ENCODE data around the gene NDUFA8. TPM values are rescaled to one million over a fixed set of nuclear protein-coding genes. Genes with fewer than 3 reads are reported as not detected.
A peak's percentile ranks its signal among the peaks of the same experiment; 100 is the strongest.

The NDUFA8 gene
- 27.6 TPM for total RNA-seq

DNA sequence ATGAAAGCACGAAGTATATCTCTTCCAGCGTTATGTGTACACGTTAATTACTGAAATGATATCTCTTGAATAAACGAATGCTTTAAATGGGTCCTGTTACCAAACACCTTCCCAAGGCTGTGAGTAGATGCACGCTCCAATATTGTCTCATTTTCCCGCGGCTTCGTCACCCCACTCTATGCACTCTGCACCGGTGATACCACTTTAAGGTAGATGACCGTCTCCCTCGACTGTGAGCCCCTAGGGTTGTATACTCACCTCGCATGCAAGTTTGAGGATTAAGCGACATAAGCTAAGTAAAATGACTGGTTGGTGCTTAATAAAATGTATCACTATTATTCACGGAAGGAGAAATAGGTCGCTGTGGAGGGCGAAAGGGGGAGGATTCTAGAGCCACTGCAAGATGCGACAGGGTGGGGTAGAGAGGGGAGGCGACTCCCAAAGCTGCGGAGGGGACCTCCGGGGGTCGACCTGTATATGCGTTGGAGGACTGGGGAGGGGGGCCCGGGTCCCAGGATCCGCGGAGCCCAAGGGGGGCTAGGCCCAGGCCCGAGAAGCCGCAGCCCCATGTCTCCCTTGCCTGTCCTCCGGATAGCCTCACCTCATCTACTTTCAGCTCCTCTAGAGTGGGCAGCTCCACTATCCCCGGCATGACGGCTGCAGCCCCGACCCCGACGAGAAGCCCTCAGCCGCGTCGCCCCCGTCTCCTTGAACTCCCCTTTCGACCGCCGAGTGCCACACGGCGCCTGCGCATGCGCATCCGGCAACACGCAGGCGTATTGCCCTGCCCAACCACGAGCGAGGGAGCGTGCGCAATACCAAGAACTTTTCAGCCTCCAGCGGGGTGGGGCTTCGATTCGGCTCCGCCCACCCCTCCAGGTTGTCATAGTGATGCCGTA lies at the start of gene NDUFA8, which contains the start of gene MORN5:
Gene NDUFA8 (minus strand): TSS at position 754 of the 899 bp plus-strand sequence. CDS start 102 bp downstream, at position 652.
Gene MORN5 (plus strand): TSS at position 883 of the 899 bp plus-strand sequence. CDS start 65 bp downstream, outside the sequence.
- peak; percentile 99 for ATAC-seq
- peak; percentile 97 for DNase-seq (ENCODE audit: low spot score)

DNA sequence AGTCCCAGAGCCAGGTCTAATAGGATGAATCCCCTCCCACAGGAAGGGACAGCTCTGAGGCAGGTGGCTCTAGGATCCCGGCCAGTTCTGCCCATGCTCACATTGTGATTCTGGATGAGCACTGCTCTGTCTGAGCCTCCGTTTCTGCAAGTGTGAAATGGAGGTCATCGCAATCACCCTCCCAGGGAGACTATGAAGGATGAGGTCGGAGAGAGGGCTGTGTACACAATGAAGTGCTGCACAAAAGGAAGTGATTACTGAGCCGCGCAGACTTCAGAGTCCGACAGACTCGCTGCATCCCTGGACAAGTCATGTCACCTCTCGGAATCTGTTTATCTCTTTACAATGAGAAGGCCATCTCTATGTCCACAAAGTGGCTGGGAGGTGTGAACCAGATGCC lies 47.5 kb upstream of the NDUFA8 start:
- DNase-seq (ENCODE audit: low spot score), result no peak
- ATAC-seq, result no peak

DNA sequence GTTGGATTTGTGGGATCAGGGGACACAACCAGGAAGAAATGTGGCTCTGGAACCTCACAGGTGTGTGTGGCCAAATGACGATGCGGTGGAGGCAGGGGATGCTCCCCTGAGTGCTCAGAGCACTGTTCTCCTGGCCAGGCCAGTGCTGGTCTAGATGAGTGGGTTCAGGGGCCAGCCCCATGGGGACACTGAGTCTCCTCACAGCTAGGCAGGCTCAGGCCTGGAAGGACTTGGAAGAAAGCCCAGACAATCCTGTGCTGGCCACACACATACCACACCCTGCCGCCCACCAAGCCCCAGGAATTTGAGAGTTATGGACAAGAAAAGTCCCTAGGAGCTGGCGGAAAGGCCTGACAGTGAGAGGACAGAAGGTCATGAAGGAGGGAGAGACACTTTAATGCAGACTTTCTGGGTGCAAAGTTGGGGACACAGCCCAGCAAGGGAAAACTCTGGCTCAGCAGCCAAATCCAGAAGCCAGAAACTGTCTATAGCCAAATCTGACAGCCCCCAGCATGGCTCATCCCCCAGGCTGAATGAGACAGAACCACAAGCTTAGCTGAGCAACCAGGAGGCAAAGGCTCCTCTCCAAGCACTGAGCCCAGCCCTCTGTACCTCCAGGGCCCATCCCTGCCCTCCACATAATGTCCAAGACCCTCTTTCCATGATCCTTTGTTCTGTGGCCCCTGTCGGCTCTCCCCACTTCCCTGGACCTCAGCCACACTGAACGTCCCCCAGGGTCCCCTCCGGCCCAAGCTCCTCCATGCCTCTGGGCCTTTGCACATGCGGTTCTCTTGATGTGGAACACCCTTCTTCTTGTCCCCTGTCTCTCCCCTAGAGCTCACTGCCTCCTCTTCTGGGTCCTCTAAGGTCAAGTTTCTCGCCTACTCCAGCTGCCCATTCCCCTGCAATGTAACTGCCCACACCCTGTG lies 46.8 kb upstream of the NDUFA8 start:
- no peak for DNase-seq (ENCODE audit: low spot score)
- ATAC-seq, result no peak

DNA sequence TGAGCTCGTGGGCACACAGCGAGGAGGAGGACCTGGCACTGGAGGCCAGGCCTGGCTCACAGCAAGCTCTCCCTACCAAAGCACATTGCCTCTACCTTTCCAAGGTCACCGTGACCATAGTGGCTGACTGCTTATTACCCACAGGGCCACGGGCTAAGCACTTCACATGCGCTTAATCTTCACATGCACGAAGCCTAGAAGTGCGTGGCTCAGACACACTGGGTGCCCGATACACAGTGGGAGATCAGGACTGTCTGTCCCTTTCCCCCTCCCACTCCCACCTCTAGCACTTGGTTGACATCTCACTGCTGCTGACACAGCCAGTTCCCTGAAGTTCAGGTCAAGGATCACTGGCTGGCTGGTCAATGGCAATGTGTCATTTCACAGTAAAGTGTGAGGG lies 45.6 kb upstream of the NDUFA8 start:
- DNase-seq (ENCODE audit: low spot score) (no peak), ATAC-seq (no peak)

DNA sequence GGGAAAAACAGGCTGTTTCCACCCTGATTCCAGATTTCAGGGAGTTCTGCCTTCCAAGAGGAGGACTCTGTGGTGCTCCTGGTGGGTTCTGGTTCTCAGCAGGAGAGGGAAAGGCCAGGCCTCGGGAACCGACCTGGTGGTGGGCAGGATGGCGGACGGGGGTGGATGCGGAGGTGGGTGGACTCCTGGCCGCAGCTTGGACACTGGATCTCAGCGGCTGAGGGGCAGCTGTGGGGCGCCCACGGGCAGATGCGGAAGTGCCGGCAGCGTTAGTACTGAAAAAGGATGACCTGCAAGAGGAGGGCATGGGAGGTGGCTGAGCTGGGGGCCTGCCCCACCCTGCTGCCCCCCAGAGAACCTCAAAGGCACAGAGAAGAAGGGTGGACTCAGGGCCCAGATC lies 44.9 kb upstream of the NDUFA8 start:
- ATAC-seq, result no peak
- DNase-seq (ENCODE audit: low spot score), result no peak

DNA sequence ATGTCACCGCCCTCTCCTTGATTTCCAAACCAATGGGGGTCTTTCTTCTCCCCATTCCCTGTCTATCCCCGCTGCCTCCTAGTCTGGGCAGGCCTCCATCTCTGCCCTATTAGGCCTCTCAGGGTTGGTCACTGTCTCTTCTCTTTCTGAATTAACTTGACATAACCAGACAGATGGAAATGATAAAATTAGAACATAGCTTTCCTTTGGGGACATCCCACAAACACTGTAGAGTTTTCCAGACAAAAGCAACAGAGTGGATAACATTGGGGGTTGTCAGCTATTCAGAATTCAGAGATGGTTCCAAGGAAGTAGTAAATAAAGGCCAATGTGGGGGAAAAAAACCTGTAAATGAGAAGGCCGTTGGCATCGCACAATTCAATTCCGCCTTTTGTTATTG lies 44.5 kb upstream of the NDUFA8 start:
- DNase-seq (ENCODE audit: low spot score) (no peak), ATAC-seq (no peak)

DNA sequence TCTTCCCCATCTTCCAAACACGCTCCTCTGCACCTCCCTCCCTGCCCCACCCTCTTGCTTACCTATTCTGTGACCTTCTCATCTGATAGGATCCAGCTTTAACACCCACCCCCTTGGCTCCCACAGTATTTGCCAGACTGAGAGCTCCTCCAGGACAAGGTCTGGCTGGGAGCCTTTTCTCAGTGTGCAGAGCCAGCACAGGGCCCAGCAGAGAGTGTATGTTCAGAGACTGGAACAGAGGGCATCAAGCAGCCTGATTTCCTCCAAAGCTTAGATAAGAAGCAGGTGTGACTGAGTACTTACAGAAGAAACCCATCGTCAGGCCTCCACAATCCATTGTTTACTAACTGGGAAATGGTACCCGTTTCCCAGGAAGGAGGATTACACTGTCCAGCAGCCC lies 42.5 kb upstream of the NDUFA8 start:
- ATAC-seq, result no peak
- no peak for DNase-seq (ENCODE audit: low spot score)

DNA sequence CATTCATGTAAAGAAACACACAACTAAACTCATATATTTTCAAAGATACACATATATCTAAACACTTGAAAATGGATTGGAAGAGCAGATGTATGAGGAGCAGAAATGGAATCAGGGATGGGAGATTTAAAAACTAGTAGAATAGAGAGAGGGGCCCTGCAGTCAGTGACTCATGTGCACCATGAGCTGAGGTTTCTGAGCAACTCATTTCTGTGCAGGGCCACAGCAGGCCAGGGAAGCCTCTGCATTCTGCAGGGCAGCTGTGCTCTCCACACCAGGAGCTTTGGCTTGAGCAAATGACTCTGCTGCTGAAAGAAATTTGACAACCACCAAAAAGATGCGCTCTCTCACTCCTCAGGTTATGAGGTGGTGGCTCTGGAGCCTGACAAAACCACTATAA lies 42.1 kb upstream of the NDUFA8 start:
- DNase-seq (ENCODE audit: low spot score) (no peak), ATAC-seq (no peak)

DNA sequence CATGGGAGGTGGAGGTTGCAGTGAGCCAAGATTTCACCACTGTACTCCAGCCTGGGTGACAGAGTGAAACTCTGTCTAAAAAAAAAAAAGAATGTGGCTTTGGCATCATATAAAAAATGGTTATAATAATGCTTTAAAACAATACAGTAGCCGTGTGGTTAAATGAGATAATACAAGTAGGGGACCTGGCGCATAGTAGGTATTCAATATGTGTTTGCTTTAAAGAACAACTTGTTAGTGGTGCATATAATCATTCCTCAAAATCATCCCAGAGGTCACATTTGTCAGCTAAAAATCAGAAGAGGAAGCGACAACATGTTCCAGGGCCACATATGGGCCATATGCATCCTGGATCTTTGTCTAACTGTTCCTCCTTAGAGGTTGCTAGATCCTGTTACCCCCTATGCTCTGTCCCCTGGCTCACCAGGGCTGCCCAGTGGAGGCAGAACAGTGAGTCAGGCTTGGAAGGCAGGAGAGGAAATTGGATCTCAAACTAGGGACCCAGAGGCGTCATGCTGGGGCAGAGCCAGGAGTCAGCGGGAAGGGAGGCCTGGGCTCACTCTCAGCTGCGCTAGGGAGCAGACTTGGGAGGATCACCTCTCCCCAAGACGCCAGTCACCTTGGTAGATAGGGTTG lies 41.5 kb upstream of the NDUFA8 start:
- no peak for DNase-seq (ENCODE audit: low spot score)
- ATAC-seq, result no peak

DNA sequence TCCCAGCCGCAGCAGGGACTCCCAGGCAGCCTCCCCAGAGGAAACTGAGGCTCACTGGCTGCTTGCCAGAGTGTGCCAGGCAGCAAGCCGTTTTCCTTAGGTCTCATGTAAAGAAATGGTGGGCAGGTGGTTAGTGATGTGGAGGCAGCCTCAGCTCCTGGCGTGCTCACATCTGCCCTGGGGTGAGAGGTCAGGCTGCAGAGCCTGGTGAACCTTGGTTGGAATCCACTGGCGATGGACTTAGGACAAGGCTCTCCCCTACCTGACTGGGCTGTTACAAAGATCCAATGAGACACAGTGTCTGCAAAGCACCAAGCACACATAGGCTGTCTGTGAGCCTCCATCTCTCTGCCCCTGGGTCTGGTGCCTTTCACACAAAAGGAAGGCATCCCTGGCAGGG lies 38.3 kb upstream of the NDUFA8 start:
- peak; percentile 48 for ATAC-seq

DNA sequence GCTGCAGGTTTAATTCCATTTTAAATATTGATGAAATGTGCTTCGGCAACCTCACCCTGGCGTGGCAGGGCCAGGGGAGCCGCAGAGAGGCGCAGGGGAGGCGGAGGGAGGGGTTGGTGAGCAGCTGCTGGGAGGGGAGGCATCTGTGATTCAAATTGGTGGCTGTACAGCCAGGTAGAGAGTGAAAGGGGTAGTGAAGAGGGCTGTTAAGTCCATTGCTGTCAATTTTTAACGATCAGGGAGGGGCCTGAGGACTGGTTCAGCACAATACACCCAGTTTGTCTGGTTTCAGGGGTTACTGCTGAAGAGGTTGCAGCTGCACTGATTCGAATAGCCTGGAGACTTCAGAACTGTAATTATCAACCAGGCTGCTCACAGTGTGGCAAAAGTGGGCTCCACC lies 37.8 kb upstream of the NDUFA8 start:
- DNase-seq (ENCODE audit: low spot score), result no peak
- no peak for ATAC-seq

More for the DNA sequence above, 38.3 kb upstream of the NDUFA8 start:
- no peak for DNase-seq (ENCODE audit: low spot score)

DNA sequence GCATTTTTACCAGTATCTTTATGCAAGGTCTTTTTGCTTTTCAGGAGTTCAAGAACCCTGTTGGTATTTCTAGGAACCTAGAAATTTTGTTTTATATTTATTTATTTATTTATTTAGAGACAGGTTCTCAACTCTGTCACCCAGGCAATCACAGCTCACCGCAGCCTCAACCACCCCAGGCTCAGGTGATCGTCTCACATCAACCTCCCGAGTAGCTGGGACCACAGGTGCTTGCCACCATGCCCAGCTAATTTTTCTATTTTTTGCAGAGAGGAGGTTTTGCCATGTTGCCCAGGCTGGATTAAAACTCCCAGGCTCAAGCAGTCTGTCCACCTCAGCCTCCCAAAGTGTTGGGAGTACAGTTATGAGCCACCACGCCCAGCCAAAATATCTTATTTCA lies 36.3 kb upstream of the NDUFA8 start:
- no peak for DNase-seq (ENCODE audit: low spot score)
- ATAC-seq, result no peak

DNA sequence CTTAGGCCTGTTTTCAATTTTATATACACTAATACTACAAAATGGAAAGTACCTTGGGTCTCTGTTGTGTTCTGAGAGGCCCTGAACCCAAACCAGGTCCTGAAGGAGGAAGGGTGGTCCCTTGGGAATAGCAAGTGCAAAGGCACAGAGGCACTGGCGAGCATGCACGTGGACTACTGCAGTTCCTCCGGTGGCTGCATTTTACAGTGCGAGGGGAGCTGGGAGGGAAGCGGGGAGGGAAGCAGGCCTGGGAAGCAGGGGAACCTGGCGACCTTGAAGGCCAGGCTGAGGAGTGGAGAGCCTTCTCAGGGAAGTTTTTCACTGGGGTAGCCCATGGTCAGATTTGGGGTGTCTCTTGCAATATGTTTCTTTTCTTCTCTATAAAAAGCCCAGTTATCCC lies 34.1 kb upstream of the NDUFA8 start:
- no peak for ATAC-seq

DNA sequence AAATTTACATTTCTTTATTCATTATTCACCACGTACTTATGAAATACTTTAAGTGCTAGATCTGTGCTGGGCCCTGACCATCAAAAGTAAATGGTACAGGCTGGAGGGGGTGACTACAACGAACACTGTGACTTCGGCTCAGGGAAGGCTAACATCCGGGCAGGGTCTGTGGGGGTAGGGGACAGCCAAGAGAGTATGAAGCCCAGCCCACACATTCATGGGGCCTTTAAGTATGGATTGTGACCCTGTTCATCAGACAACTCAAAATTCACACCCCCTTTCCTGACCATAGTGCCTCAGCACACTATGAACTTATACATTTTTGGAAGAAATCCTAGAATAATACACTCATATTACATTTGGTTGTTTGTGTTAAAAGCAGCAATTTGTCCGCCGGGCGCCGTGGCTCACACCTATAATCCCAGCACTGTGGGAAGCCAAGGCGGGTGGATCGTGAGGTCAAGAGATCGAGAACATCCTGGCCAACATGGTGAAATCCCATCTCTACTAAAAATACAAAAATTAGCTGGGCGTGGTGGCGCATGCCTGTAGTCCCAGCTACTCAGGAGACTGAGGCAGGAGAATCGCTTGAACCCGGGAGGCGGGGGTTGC lies 33.4 kb upstream of the NDUFA8 start:
- DNase-seq (ENCODE audit: low spot score) (no peak), ATAC-seq (no peak)

More for the DNA sequence above, 34.1 kb upstream of the NDUFA8 start:
- DNase-seq (ENCODE audit: low spot score), result no peak

DNA sequence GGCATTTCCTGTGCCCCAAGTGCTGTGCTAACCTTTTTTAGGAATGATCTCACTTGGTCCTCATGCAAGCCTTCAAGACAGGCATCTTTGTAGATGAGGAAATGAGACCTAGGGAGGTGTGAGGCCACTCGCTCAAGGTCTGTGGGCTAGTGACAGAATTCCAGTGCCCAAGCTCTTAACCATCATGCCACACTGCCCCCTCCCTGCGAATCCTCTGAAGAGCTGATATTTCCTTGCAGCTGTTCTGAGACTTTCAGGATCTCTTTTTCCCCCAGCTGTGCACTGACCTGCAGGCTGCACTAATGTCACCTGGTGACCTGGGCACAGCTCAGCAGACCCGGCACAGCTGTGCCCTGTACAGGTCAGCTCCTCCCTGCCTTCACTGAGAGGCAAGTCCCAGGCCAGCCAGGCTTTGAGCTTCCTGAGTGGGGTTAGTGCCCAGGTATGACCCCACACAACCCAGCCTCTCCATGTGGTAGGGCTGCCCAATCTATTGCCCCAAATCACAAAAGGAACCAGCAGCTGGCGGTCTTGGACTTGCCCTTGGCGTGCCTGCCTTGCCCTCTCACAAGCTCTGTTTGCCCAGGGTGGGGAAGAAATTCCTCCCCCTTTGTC lies 32.8 kb upstream of the NDUFA8 start:
- ATAC-seq (no peak), DNase-seq (ENCODE audit: low spot score) (no peak)

DNA sequence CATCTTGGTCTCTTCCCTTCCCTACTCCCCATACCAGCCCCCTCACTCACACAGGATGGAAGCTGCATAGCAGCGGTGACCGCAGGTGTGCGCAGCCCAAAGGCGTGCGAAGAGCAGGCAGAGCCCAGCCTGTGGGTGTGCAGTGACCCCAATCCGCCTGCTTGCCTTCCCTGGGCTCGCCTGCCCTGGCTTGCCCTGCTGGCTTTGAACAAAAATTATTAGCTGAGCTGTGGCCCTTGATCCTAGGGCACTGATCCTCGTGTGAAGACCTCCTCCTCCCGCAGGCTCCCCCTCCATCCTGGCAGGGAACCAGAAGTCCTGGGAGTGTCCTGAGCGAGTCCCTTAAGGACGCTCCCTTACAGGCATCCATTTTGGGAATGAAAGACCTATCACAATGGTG lies 32.0 kb upstream of the NDUFA8 start:
- no peak for ATAC-seq
- DNase-seq (ENCODE audit: low spot score), result no peak

DNA sequence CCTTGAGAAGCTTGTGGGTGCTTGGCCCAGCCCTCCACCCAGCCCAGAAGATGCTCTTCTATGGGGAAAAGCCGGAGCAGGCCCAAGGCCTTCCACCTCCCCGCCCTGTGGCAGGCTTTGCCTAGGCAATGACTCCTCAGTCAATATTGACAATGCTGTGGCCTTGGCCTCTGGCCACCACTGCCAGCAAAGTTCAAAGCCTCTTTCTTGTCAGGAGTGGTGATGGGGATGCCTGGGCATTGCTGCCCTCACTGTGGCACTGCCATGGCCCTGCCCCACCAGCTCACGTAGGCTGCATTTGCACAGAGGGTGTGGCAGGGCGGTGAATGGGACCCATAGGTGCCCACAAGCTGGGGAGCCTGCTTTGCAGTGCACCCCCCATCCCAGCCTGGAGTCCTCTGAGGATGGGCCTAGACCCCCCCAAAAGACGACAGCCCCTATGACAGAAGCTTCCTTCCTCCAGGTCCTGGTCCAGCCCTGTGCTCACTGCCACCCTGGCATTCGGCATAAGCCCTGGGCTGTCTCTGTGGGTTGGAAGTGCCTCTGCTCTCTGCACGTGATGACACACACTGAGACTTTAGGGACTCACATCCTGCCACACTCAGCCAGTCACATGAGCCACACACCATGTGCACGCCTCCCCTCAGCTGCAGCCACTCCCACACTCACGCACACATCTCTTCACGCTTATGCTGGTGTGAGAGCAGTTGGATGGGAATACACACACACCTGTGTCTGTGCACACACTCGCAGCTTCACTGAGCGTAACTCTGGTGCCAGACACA lies 31.2 kb upstream of the NDUFA8 start:
- DNase-seq (ENCODE audit: low spot score) (no peak), ATAC-seq (peak; percentile 38)

DNA sequence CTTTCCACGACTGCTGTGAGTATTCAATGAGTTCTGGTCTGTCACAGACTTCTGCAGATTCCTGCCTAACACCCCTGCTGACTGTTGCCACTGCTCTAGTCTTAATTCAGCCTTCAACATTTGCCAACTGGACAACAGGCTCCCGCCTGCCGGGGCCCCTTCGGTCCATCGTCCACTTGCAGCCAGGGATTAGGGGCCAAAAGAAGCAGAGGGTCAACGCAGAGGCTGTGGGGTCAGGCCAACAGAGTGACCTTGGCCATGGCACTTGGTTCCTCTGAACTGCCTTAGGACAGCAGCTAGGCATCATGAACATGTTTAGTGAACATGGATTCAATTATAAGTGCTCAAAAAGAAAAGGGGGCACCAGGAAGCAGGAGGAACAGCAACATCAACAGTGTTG lies 28.8 kb upstream of the NDUFA8 start:
- no peak for ATAC-seq
- DNase-seq (ENCODE audit: low spot score), result no peak

DNA sequence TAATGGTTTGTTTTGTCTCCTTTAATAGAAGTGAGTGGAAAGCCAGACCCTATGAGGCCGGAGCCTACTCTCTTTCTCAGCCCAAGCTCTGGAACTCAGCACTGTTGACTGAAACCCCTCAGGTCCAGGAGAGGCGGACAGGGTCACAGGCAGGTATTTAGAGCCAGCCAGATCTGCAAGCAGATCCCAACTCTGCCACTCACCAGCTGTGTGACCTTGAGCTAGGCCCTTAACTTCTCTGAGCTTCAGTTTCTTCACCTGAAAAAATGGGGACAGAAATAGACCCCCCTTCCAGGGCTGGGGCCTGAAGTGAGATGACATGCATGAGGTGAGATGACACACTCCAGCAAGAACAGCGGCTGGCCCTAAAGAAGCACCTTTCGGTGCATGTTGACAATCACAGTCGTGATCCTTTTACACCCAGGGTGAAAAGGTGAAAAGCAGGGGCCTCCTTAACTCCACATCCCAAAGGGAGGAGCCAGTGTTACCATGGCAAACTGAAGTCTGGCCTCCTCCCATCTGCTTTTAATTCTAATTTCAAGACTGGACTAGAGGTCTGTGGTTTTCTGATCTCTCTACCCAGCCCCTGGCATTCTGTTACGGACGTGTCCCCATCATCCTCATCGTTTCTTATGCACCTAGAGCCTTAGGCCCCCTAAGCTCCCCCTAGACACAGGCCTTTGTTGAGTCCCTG lies 27.3 kb upstream of the NDUFA8 start:
- DNase-seq (ENCODE audit: low spot score) (no peak), ATAC-seq (no peak)

All from left lobe of liver (tissue), 2 donors.